ENCODE data around the gene TNRC6A. TPM values are rescaled to one million over a fixed set of nuclear protein-coding genes. Genes with fewer than 3 reads are reported as not detected.
A peak's percentile ranks its signal among the peaks of the same experiment; 100 is the strongest.

The TNRC6A gene
- total RNA-seq, 1 experiment from 2014 or later: 20.3 TPM

DNA sequence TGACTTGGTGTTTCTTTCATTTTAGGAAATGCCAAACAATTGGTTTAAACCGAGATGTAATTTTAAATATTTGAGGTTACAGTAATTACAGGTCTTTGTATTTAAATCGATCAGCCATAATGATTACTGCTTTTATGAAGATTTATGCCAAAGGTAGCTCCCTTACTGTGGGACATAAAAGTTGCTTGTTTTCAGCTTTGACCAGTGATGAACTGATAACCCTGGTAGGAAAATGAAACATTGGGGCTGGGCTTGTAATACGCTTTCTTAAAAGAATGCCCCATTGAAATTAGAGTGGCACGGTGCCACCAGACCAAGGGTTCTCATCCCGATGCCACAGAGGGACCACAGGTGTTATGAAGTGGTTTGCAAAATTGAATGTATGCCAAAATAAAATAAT is 7.3 kb downstream of the TNRC6A start:
- Histone ChIP-seq H2AFZ (ENCODE audit: low read length) (no peak overlapping the region), H3K4me3 (ENCODE audit: low read length) (no peak overlapping the region), H3K79me2 (ENCODE audit: low read length) (peaks cover 100% of the 10 kb centered on the region), H3K27ac (ENCODE audit: low read length) (0 out of 2 replicates have a peak overlapping the region, but pooled peaks have one; percentile 10), H4K20me1 (ENCODE audit: low read length) (peaks cover 38% of the 10 kb centered on the region), H3K9me2 (replicated peaks; ENCODE audit: low read length) (no peaks in the 10 kb centered on the region), H3K9me3 (ENCODE audit: low read length) (no peaks in the 10 kb centered on the region), H3F3A (ENCODE audit: low read length, unreplicated experiment) (no peaks in the 10 kb centered on the region), H3K4me1 (ENCODE audit: insufficient read depth, low read length) (peaks cover 21% of the 10 kb centered on the region), H3K9ac (ENCODE audit: low read length) (no peak overlapping the region), H3K4me2 (ENCODE audit: low read length) (peak overlapping the region; percentile 50), H3K36me3 (ENCODE audit: low read depth, low read length) (peaks cover 24% of the 10 kb centered on the region), H3K27me3 (ENCODE audit: low read length) (no peaks in the 10 kb centered on the region)
- ChIA-PET CTCF (no interaction called here), POLR2A (ENCODE audit: unreplicated experiment) (interaction anchor here (0.7 kb wide), 1 partner anchor 110 kb away, joined by 3 read pairs; no protein-coding TSS in a partner anchor)
- ATAC-seq: peak; percentile 38; the same call in 1 of the 2 replicates
- DNase-seq: no peak
- intact Hi-C loops (cut with micrococcal nuclease): loop anchor here (10.0 kb wide), 1 partner anchor 152 kb away; no protein-coding TSS in a partner anchor
- TF ChIP-seq, protein P1, sequence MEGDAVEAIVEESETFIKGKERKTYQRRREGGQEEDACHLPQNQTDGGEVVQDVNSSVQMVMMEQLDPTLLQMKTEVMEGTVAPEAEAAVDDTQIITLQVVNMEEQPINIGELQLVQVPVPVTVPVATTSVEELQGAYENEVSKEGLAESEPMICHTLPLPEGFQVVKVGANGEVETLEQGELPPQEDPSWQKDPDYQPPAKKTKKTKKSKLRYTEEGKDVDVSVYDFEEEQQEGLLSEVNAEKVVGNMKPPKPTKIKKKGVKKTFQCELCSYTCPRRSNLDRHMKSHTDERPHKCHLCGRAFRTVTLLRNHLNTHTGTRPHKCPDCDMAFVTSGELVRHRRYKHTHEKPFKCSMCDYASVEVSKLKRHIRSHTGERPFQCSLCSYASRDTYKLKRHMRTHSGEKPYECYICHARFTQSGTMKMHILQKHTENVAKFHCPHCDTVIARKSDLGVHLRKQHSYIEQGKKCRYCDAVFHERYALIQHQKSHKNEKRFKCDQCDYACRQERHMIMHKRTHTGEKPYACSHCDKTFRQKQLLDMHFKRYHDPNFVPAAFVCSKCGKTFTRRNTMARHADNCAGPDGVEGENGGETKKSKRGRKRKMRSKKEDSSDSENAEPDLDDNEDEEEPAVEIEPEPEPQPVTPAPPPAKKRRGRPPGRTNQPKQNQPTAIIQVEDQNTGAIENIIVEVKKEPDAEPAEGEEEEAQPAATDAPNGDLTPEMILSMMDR (conservative IDR thresholded peaks at IDR 0.05; ENCODE audit: low read depth, low read length): no peak
- no peak for TF ChIP-seq EZH2phosphoT487 (IDR thresholded peaks at IDR 0.05; ENCODE audit: borderline replicate concordance, low read length)
- no peak for TF ChIP-seq EZH2 (IDR thresholded peaks at IDR 0.05; ENCODE audit: low read length, unreplicated experiment)
- BruUV-seq (replicated peaks): no TSS peak

DNA sequence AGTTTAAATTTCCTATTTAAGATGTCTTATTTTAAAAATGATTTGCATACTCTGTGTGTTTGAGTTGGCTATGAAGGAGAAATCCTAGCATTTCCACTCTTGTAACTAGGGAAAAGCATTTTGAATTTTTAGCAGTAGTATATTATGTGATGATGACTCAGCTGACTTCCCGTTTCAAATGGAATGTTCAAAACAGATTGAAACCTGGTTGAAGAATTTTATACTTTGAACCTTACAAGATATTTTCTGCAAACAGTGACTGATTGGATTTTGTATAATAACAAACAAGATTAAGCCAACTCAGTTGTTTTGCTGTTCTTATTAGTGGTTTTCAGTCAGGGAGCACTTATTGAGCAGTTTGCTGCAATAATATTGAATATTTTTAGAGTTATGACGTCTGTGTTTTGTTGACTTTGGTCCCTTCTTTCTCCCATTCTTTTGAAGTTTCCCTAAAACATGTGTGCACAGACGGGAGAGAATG is 8.0 kb downstream of the TNRC6A start:
- Histone ChIP-seq H3K27ac (ENCODE audit: low read length) (no peak overlapping the region), H3K36me3 (ENCODE audit: low read depth, low read length) (peaks cover 22% of the 10 kb centered on the region), H3K9me2 (replicated peaks; ENCODE audit: low read length) (no peaks in the 10 kb centered on the region), H4K20me1 (ENCODE audit: low read length) (peaks cover 38% of the 10 kb centered on the region), H3K27me3 (ENCODE audit: low read length) (no peaks in the 10 kb centered on the region), H3K9ac (ENCODE audit: low read length) (no peak overlapping the region), H2AFZ (ENCODE audit: low read length) (no peak overlapping the region), H3K79me2 (ENCODE audit: low read length) (peaks cover 100% of the 10 kb centered on the region), H3K4me1 (ENCODE audit: insufficient read depth, low read length) (peaks cover 21% of the 10 kb centered on the region), H3F3A (ENCODE audit: low read length, unreplicated experiment) (no peaks in the 10 kb centered on the region), H3K4me3 (ENCODE audit: low read length) (no peak overlapping the region), H3K9me3 (ENCODE audit: low read length) (no peaks in the 10 kb centered on the region), H3K4me2 (ENCODE audit: low read length) (peak overlapping the region; percentile 50)
- no TSS peak for BruUV-seq (replicated peaks)
- intact Hi-C loops (cut with micrococcal nuclease): loop anchor here (10.0 kb wide), 1 partner anchor 153 kb away; no protein-coding TSS in a partner anchor
- DNase-seq (peak; percentile 41), ATAC-seq (peak; percentile 85)
- TF ChIP-seq EZH2 (IDR thresholded peaks at IDR 0.05; ENCODE audit: low read length, unreplicated experiment) (no peak), EZH2phosphoT487 (IDR thresholded peaks at IDR 0.05; ENCODE audit: borderline replicate concordance, low read length) (no peak)
- TF ChIP-seq, protein P1 (conservative IDR thresholded peaks at IDR 0.05; ENCODE audit: low read depth, low read length): no peak
- CTCF ChIA-PET: no interaction called here
- POLR2A ChIA-PET (ENCODE audit: unreplicated experiment): interaction anchor here (0.7 kb wide), 1 partner anchor 111 kb away, joined by 3 read pairs; no protein-coding TSS in a partner anchor

DNA sequence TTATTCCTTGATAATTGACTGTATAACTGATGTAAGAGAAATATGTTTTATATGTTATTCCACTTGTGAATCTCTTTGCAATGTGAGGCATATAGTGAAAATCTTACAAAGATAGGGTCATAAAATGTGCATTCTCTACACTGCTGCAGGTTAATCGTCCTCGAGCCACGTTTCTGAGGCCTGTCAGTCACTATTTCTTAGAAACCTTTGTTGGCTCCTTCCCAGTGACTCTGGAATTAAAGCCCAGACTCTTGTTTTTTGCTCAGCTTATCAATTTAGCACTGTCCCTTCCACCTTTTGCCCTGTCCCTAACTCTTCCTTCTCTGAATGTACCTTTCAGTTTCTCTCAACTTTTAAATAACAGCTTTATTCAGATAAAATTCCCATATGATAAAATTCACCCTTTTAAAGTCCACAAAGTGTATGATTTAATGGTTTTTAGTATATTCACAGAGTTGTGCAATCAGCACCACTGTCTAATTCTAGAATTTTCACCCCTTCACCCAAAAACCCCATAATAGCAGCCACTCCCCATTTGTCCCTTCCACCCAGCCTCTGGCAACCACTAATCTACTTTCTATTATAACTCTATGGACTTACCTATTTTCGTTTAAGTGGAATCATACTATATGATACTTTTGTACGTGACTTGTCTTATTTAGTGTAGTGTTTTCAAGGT is 8.6 kb downstream of the TNRC6A start:
- Histone ChIP-seq H4K20me1 (ENCODE audit: low read length) (peaks cover 38% of the 10 kb centered on the region), H3K4me1 (ENCODE audit: insufficient read depth, low read length) (peaks cover 21% of the 10 kb centered on the region), H3K36me3 (ENCODE audit: low read depth, low read length) (peaks cover 19% of the 10 kb centered on the region), H3K4me2 (ENCODE audit: low read length) (peak overlapping the region; percentile 50), H3K9ac (ENCODE audit: low read length) (no peak overlapping the region), H3K9me3 (ENCODE audit: low read length) (no peaks in the 10 kb centered on the region), H3K27me3 (ENCODE audit: low read length) (no peaks in the 10 kb centered on the region), H3K9me2 (replicated peaks; ENCODE audit: low read length) (no peaks in the 10 kb centered on the region), H3K4me3 (ENCODE audit: low read length) (no peak overlapping the region), H3K79me2 (ENCODE audit: low read length) (peaks cover 100% of the 10 kb centered on the region), H3F3A (ENCODE audit: low read length, unreplicated experiment) (no peaks in the 10 kb centered on the region), H3K27ac (ENCODE audit: low read length) (no peak overlapping the region), H2AFZ (ENCODE audit: low read length) (no peak overlapping the region)
- DNase-seq: no peak
- ATAC-seq: no peak
- ChIA-PET CTCF (no interaction called here), POLR2A (ENCODE audit: unreplicated experiment) (no interaction called here)
- TF ChIP-seq EZH2 (IDR thresholded peaks at IDR 0.05; ENCODE audit: low read length, unreplicated experiment) (no peak), EZH2phosphoT487 (IDR thresholded peaks at IDR 0.05; ENCODE audit: borderline replicate concordance, low read length) (no peak)
- TF ChIP-seq, protein P1 (conservative IDR thresholded peaks at IDR 0.05; ENCODE audit: low read depth, low read length): no peak
- BruUV-seq (replicated peaks): no TSS peak
- intact Hi-C loops (cut with micrococcal nuclease): loop anchor here (10.0 kb wide), 1 partner anchor 153 kb away; no protein-coding TSS in a partner anchor

All from PC-3 (cell line).